HepG2 (cell line): Measurements from ENCODE around the gene FALEC. TPM values are rescaled to one million over a fixed set of nuclear protein-coding genes. Genes with fewer than 3 reads are reported as not detected.

Source experiments
- ASH2L ChIP-seq: fragments of 300-600, 200-600 bp; sonication (generic); IDR thresholded peaks from 2 replicates; pipeline ENCODE4 v1.7.0; 2017; ENCODE audit warnings: low read depth, mild to moderate bottlenecking, moderate library complexity, mixed read lengths, low read length; ENCODE audit not compliant: insufficient read length
- ATF2 ChIP-seq: sonication (generic); formaldehyde crosslinking; IDR thresholded peaks from 2 replicates; pipeline ENCODE4 v1.4.0; 2020; ENCODE audit warnings: missing genetic modification reagents
- DPF2 ChIP-seq: sonication (generic); formaldehyde crosslinking; IDR thresholded peaks from 2 replicates; pipeline ENCODE4 v1.4.0; 2020; ENCODE audit warnings: mild to moderate bottlenecking, low read depth, missing genetic modification reagents, borderline replicate concordance
- FOXC1 ChIP-seq: sonication (generic); formaldehyde crosslinking; IDR thresholded peaks from 2 replicates; pipeline ENCODE4 v1.8.0; 2022; ENCODE audit warnings: mild to moderate bottlenecking, missing genetic modification reagents, borderline replicate concordance
- GLMP ChIP-seq: sonication (generic); formaldehyde crosslinking; IDR thresholded peaks from 2 replicates; pipeline ENCODE4 v1.9.0; 2021; ENCODE audit warnings: missing genetic modification reagents, mild to moderate bottlenecking, borderline replicate concordance
- GPN1 ChIP-seq: sonication (generic); formaldehyde crosslinking; IDR thresholded peaks from 2 replicates; pipeline ENCODE4 v1.5.1; 2020; ENCODE audit warnings: missing genetic modification reagents, borderline replicate concordance
- HNF4A ChIP-seq: sonication (generic); formaldehyde crosslinking; IDR thresholded peaks from 2 replicates; pipeline ENCODE4 v1.4.0; 2020; ENCODE audit warnings: missing genetic modification reagents
- HNRNPUL1 ChIP-seq: fragments of 200-400 bp; formaldehyde crosslinking; IDR thresholded peaks from 2 replicates; pipeline ENCODE4 v1.6.1; 2017; ENCODE audit warnings: low read depth, mild to moderate bottlenecking, low read length, moderate library complexity
- MATR3 ChIP-seq: sonication (generic); formaldehyde crosslinking; IDR thresholded peaks from 2 replicates; pipeline ENCODE4 v1.4.0; 2020; ENCODE audit warnings: missing genetic modification reagents
- MBD4 ChIP-seq: IDR thresholded peaks from 2 replicates; pipeline ENCODE4 v1.6.1; 2012; ENCODE audit warnings: low read length, inconsistent platforms, borderline replicate concordance
- MLX ChIP-seq: IDR thresholded peaks from 2 replicates; pipeline ENCODE4 v1.6.1; 2016
- NFE2L2 ChIP-seq: fragments of 150-350 bp; IDR thresholded peaks from 2 replicates; pipeline ENCODE4 v1.6.1; 2014; ENCODE audit warnings: low read length
- NR2F1 ChIP-seq, 2 experiments: fragments of 450-650 bp in 1 of 2; formaldehyde crosslinking in 1 of 2; IDR thresholded peaks; 2 replicates each; pipeline versions ENCODE4 v1.5.0 to v1.6.1; 2016 to 2020; ENCODE audit warnings: mild to moderate bottlenecking in 1 of 2, missing compliant biosample characterization in 1 of 2, missing genetic modification reagents in 1 of 2, moderate library complexity in 1 of 2
- RFXANK ChIP-seq: IDR thresholded peaks from 2 replicates; pipeline ENCODE4 v1.6.1; 2016
- SIN3B ChIP-seq: fragments of 150-350 bp; IDR thresholded peaks from 2 replicates; pipeline ENCODE4 v1.6.1; 2014; ENCODE audit warnings: low read length
- SNAPC5 ChIP-seq: sonication (generic); formaldehyde crosslinking; IDR thresholded peaks from 2 replicates; pipeline ENCODE4 v1.8.1; 2023; ENCODE audit warnings: mild to moderate bottlenecking, missing genetic modification reagents, borderline replicate concordance
- SUZ12 ChIP-seq: fragments of 150-350 bp; IDR thresholded peaks from 2 replicates; pipeline ENCODE4 v1.6.1; 2014; ENCODE audit warnings: low read depth, low read length
- THAP7 ChIP-seq: sonication (generic); formaldehyde crosslinking; IDR thresholded peaks from 2 replicates; pipeline ENCODE4 v1.8.1; 2023; ENCODE audit warnings: mild to moderate bottlenecking, missing genetic modification reagents
- TRIM24 ChIP-seq: sonication (generic); formaldehyde crosslinking; IDR thresholded peaks from 2 replicates; pipeline ENCODE4 v1.8.0; 2022; ENCODE audit warnings: mild to moderate bottlenecking, missing genetic modification reagents
- ZBTB8A ChIP-seq: sonication (generic); formaldehyde crosslinking; IDR thresholded peaks from 2 replicates; pipeline ENCODE4 v1.4.0; 2020; ENCODE audit warnings: mild to moderate bottlenecking, low read depth, missing genetic modification reagents, borderline replicate concordance
- ZNF18 ChIP-seq: sonication (generic); formaldehyde crosslinking; IDR thresholded peaks from 2 replicates; pipeline ENCODE4 v1.8.0; 2022; ENCODE audit warnings: mild to moderate bottlenecking, missing genetic modification reagents; ENCODE audit not compliant: insufficient replicate concordance
- ZNF251 ChIP-seq: sonication (generic); formaldehyde crosslinking; IDR thresholded peaks from 2 replicates; pipeline ENCODE4 v1.9.0; 2021; ENCODE audit warnings: mild to moderate bottlenecking, missing genetic modification reagents
- ZNF296 ChIP-seq: sonication (generic); formaldehyde crosslinking; conservative IDR thresholded peaks from 2 replicates; pipeline ENCODE4 v1.5.0; 2020; ENCODE audit warnings: mild to moderate bottlenecking, missing genetic modification reagents
- ZNF558 ChIP-seq: sonication (generic); formaldehyde crosslinking; IDR thresholded peaks from 2 replicates; pipeline ENCODE4 v1.9.0; 2022; ENCODE audit warnings: mild to moderate bottlenecking, missing genetic modification reagents, borderline replicate concordance
- ZNF619 ChIP-seq: sonication (generic); formaldehyde crosslinking; IDR thresholded peaks from 2 replicates; pipeline ENCODE4 v1.4.0; 2020; ENCODE audit warnings: mild to moderate bottlenecking, missing genetic modification reagents
- polyA plus RNA-seq, 8 experiments: library from polyadenylated mRNA; depleted of rRNA in 3 of 8; stranded (reverse) in 7 of 8; unstranded in 1 of 8; fragments of >200 nt; fragmentation: Illumina TruSeq in 4 of 8; extraction: Trizol in 4 of 8; gene quantifications; 2 replicates each; pipeline versions ENCODE4 v1.2.1 to v1.2.3, GENCODE V29; 2011 to 2016; ENCODE audit warnings: low read depth in 4 of 8, missing spikeins in 1 of 8, mixed read lengths in 1 of 8; ENCODE audit not compliant: insufficient read depth in 1 of 8
- total RNA-seq, 5 experiments: library from RNA; depleted of rRNA; stranded (reverse); fragments of >200 nt; fragmentation: Illumina TruSeq; extraction: Trizol; gene quantifications; 2 replicates each; pipeline ENCODE4 v1.2.3, GENCODE V29; 2016; ENCODE audit warnings: low read depth in 1 of 5

FALEC gene
- total and polyA plus RNA-seq, 2 of the 13 experiments (the other 11 are each of a cell fraction or from before 2014, with no cell fraction given) = 0.33 to 0.71 TPM

- TF ChIP-seq SNAPC5 (CRISPR knock-in tag) = no peak
- no peak for TF ChIP-seq TRIM24 (CRISPR knock-in tag)
- TF ChIP-seq MLX = peak; percentile 72
- TF ChIP-seq ZNF296 (CRISPR knock-in tag) = no peak
- no peak for TF ChIP-seq RFXANK
- peak; percentile 26 for TF ChIP-seq ASH2L
- TF ChIP-seq GPN1 = no peak
- TF ChIP-seq MBD4 = no peak
- TF ChIP-seq DPF2 = peak; percentile 33; the same call in 1 of the 2 replicates
- TF ChIP-seq ATF2 = peak; percentile 73; the same call in 1 of the 2 replicates
- peak; percentile 54; the same call in 1 of the 2 replicates for TF ChIP-seq HNF4A (CRISPR knock-in tag)
- no peak for TF ChIP-seq ZNF619
- no peak for TF ChIP-seq ZNF251
- TF ChIP-seq NFE2L2 = no peak
- no peak for TF ChIP-seq MATR3 (CRISPR knock-in tag)
- TF ChIP-seq ZNF18 = no peak
- no peak for TF ChIP-seq THAP7 (CRISPR knock-in tag)
- TF ChIP-seq NR2F1 (CRISPR knock-in tag; IDR thresholded peaks at IDR 0.05) = 0 out of 4 replicates have a peak, but pooled peaks of 1 of the 2 experiments have one; percentile 19
- no peak for TF ChIP-seq HNRNPUL1
- no peak for TF ChIP-seq SUZ12
- TF ChIP-seq ZBTB8A (CRISPR knock-in tag) = no peak
- no peak for TF ChIP-seq ZNF558
- TF ChIP-seq SIN3B = no peak
- TF ChIP-seq GLMP (CRISPR knock-in tag) = no peak
- no peak for TF ChIP-seq FOXC1 (CRISPR knock-in tag)
Observed at GRCh38 chr1:150567717-150568593, 52.4 kb downstream of the FALEC start (continued).
